WTC11 (cell line): Measurements from ENCODE around the gene RSPRY1. TPM values are rescaled to one million over a fixed set of nuclear protein-coding genes. Genes with fewer than 3 reads are reported as not detected.

Source experiments
- ATAC-seq: fragments of 200-7000 bp; cut with Tn5 transposase; 2 replicates; pipeline ENCODE4 v1.10.0; 2021; ENCODE audit warnings: mild to moderate bottlenecking, moderate library complexity
- CTCF ChIA-PET: fragments of 300-600 bp; sonication (Branson Sonifier 250); formaldehyde crosslinking; loops from one replicate; lab custom pipeline; 2021; ENCODE audit warnings: antibody characterized with exemption; lab: Charles Lee
- POLR2A ChIA-PET: fragments of 350-600 bp; sonication (Branson Sonifier 250); formaldehyde crosslinking; loops from one replicate; lab custom pipeline; 2021; ENCODE audit warnings: antibody characterized with exemption; lab: Charles Lee
- DNase-seq: peaks from one replicate; pipeline ENCODE4 v3.0.0; 2021; ENCODE audit warnings: low spot score
- H3K27ac Mint-ChIP-seq: 2 replicates; pipeline ENCODE4 v1.8.0; 2021; ENCODE audit warnings: mixed read lengths
- H3K27me3 Mint-ChIP-seq: 2 replicates; pipeline ENCODE4 v1.8.0; 2021; ENCODE audit warnings: low read depth, mild to moderate bottlenecking, moderate library complexity, mixed read lengths
- H3K36me3 Mint-ChIP-seq: 2 replicates; pipeline ENCODE4 v1.8.0; 2021; ENCODE audit warnings: mixed read lengths
- H3K4me1 Mint-ChIP-seq: 2 replicates; pipeline ENCODE4 v1.8.0; 2022; ENCODE audit warnings: mixed read lengths
- H3K4me3 Mint-ChIP-seq: 2 replicates; pipeline ENCODE4 v1.8.0; 2021; ENCODE audit warnings: mild to moderate bottlenecking, moderate library complexity, mixed read lengths
- H3K9me3 Mint-ChIP-seq: 2 replicates; pipeline ENCODE4 v1.8.0; 2021; ENCODE audit warnings: mixed read lengths
- AFF4 ChIP-seq: sonication (generic); formaldehyde crosslinking; IDR thresholded peaks from 2 replicates; pipeline ENCODE4 v1.8.1; 2023; ENCODE audit warnings: mild to moderate bottlenecking, missing genetic modification reagents, borderline replicate concordance
- EMX1 ChIP-seq: fragments of 250-450 bp; sonication (Bioruptor Pico); IDR thresholded peaks from 2 replicates; pipeline ENCODE4 v1.8.0; 2021; ENCODE audit warnings: mild to moderate bottlenecking
- FOXP1 ChIP-seq: sonication (generic); formaldehyde crosslinking; IDR thresholded peaks from 2 replicates; pipeline ENCODE4 v1.8.0; 2022; ENCODE audit warnings: missing genetic modification reagents, mild to moderate bottlenecking, moderate library complexity, borderline replicate concordance
- HMGXB4 ChIP-seq: sonication (generic); formaldehyde crosslinking; IDR thresholded peaks from 2 replicates; pipeline ENCODE4 v1.8.1; 2023; ENCODE audit warnings: mild to moderate bottlenecking, moderate library complexity, missing genetic modification reagents
- JAZF1 ChIP-seq: fragments of 250-450 bp; sonication (Bioruptor Pico); IDR thresholded peaks from 2 replicates; pipeline ENCODE4 v1.9.0; 2021; ENCODE audit warnings: moderate library complexity, mild to moderate bottlenecking, inconsistent platforms
- MAX ChIP-seq: sonication (generic); formaldehyde crosslinking; IDR thresholded peaks from 2 replicates; pipeline ENCODE4 v1.8.0; 2022; ENCODE audit warnings: mild to moderate bottlenecking, missing genetic modification reagents
- MXD4 ChIP-seq: fragments of 250-450 bp; sonication (Bioruptor Pico); IDR thresholded peaks from 2 replicates; pipeline ENCODE4 v1.8.0; 2021; ENCODE audit warnings: mild to moderate bottlenecking, moderate library complexity, borderline replicate concordance
- NFYB ChIP-seq: sonication (generic); formaldehyde crosslinking; conservative IDR thresholded peaks from 2 replicates; pipeline ENCODE4 v1.8.0; 2022; ENCODE audit warnings: low read depth, missing genetic modification reagents
- PRRX2 ChIP-seq: fragments of 250-450 bp; sonication (Bioruptor Pico); IDR thresholded peaks from 2 replicates; pipeline ENCODE4 v1.8.0; 2021; ENCODE audit warnings: mild to moderate bottlenecking
- TEAD4 ChIP-seq: sonication (generic); formaldehyde crosslinking; IDR thresholded peaks from 2 replicates; pipeline ENCODE4 v1.8.0; 2022; ENCODE audit warnings: mild to moderate bottlenecking, missing genetic modification reagents
- USF2 ChIP-seq: sonication (generic); formaldehyde crosslinking; IDR thresholded peaks from 2 replicates; pipeline ENCODE4 v1.8.1; 2023; ENCODE audit warnings: mild to moderate bottlenecking, missing genetic modification reagents, moderate library complexity
- ZNF263 ChIP-seq: sonication (generic); formaldehyde crosslinking; IDR thresholded peaks from 2 replicates; pipeline ENCODE4 v1.8.1; 2022; ENCODE audit warnings: low read depth, mild to moderate bottlenecking, moderate library complexity, missing genetic modification reagents
- ZNF671 ChIP-seq: fragments of 250-450 bp; sonication (Bioruptor Pico); IDR thresholded peaks from 2 replicates; pipeline ENCODE4 v1.8.0; 2021; ENCODE audit warnings: mild to moderate bottlenecking
- total RNA-seq: library from RNA; stranded (reverse); gene quantifications from 3 replicates; pipeline ENCODE4 v1.2.3, GENCODE V29; 2021

The RSPRY1 gene
- total RNA-seq, 1 experiment from 2014 or later = 26.8 TPM

- Mint-ChIP-seq H3K27me3 (no peaks in the 10 kb centered on the region), H3K4me3 (no peak overlapping the region), H3K9me3 (no peaks in the 10 kb centered on the region), H3K27ac (no peak overlapping the region), H3K36me3 (no peaks in the 10 kb centered on the region), H3K4me1 (peaks cover 15% of the 10 kb centered on the region)
- POLR2A ChIA-PET = interaction anchor here (0.6 kb wide), 2 partner anchors 20 to 125 kb away, joined by 3 to 6 read pairs; no protein-coding TSS in a partner anchor
- DNase-seq (no peak), ATAC-seq (no peak)
- CTCF ChIA-PET = interaction anchor here (1.1 kb wide), 1 partner anchor 57 kb away, joined by 6 read pairs; no protein-coding TSS in a partner anchor
- no peak for TF ChIP-seq NFYB (CRISPR knock-in tag)
- no peak for TF ChIP-seq MXD4 (CRISPR knock-in tag)
- TF ChIP-seq HMGXB4 (CRISPR knock-in tag) = no peak
- no peak for TF ChIP-seq TEAD4
- no peak for TF ChIP-seq PRRX2 (CRISPR knock-in tag)
- no peak for TF ChIP-seq JAZF1 (CRISPR knock-in tag)
- TF ChIP-seq USF2 = no peak
- TF ChIP-seq FOXP1 (CRISPR knock-in tag) = no peak
- no peak for TF ChIP-seq AFF4 (CRISPR knock-in tag)
- no peak for TF ChIP-seq ZNF263 (CRISPR knock-in tag)
- no peak for TF ChIP-seq MAX (CRISPR knock-in tag)
Measured at GRCh38 chr16:57140931-57141668, 45.0 kb upstream of the RSPRY1 start.

- POLR2A ChIA-PET = no interaction called here
- H3K27me3 Mint-ChIP-seq = no peaks in the 10 kb centered on the region
- H3K9me3 Mint-ChIP-seq = no peaks in the 10 kb centered on the region
- peak overlapping the region; percentile 71 for H3K27ac Mint-ChIP-seq
- H3K36me3 Mint-ChIP-seq = no peaks in the 10 kb centered on the region
- TF ChIP-seq EMX1 (CRISPR knock-in tag) (no peak), FOXP1 (CRISPR knock-in tag) (no peak), ZNF671 (no peak)
- CTCF ChIA-PET = interaction anchor here (1.0 kb wide), 1 partner anchor 58 kb away, joined by 4 read pairs; no protein-coding TSS in a partner anchor
- ATAC-seq = no peak
- peaks cover 24% of the 10 kb centered on the region for H3K4me1 Mint-ChIP-seq
- DNase-seq = no peak
- H3K4me3 Mint-ChIP-seq = no peak overlapping the region
Measured at GRCh38 chr16:57141822-57142631, 44.1 kb upstream of the RSPRY1 start.
